A204.1 (cell line): Measurements from ENCODE around the gene PRR18.

ENCODE experiments used
- FAIRE-seq: peaks from 2 replicates; lab custom pipeline; 2012; peaks lifted over from hg19 to GRCh38; lab: Jason Lieb, UNC

Gene PRR18

GRCh38 chr6:166274739-166275370 lies 33.3 kb downstream of the PRR18 start:
- no peak for FAIRE-seq

DNA sequence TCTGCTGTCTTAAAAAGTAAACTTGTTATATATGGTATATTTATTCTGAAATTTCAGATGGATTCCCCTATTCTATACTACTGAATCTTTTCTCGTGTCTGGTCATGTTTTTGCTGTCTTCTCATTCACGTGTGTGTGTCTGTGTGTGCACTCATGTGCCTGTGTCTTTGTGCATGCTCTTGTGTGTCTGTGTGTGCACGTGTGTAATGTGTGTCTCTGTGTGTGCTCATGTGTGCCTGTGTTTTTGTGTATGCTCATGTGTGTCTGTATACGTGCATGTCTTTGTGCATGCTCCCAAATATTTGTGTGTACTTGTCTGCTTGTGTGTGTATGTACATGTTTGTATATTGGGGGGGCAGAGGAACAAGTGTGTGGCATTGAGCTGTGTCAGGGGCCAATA lies 34.0 kb downstream of the PRR18 start:
- FAIRE-seq = no peak

- no peak for FAIRE-seq
Measured at GRCh38 chr6:166271376-166271765, 36.8 kb downstream of the PRR18 start.

- no peak for FAIRE-seq
Measured at GRCh38 chr6:166270706-166271375, 37.4 kb downstream of the PRR18 start.

- FAIRE-seq = no peak
Measured at GRCh38 chr6:166269301-166270039, 38.7 kb downstream of the PRR18 start.

GRCh38 chr6:166268431-166268830 lies 39.8 kb downstream of the PRR18 start:
- FAIRE-seq = no peak

DNA sequence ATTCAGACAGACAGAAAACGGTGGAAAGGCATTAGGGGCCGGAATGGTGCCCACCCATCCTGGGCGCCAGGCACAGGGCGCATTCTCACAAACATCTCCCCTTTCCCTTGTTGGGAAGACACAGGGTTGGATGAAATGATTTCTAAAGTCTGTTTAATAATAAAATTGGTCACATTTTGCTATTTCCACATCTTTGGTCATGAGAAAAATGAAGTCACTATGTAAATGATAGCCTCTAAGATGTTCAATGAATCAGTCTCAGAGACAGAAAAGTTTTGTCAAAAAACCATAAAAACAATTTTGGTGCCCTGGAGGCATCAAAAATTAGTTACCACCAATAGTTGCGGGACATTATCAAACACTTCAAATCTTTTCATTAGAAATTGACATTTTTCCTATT lies 40.7 kb downstream of the PRR18 start:
- FAIRE-seq = no peak

DNA sequence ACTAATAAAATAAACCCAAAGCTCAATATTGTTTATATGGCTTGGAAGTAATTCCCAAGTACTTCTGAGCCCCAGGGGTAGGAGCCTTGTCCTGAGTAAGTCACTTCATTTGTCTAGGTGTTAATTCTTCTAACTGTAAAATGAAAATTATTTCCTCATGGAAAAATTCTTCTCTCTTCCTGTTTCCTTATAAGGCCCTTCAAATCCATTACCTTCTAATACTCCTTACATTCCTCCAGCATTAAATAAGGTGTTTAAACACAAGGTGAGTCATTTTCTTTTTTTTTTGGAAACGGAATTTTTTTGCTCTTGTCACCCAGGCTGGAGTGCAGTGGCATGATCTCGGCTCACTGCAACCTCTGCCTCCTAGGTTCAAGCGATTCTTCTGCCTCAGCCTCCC lies 41.9 kb downstream of the PRR18 start:
- FAIRE-seq = no peak

DNA sequence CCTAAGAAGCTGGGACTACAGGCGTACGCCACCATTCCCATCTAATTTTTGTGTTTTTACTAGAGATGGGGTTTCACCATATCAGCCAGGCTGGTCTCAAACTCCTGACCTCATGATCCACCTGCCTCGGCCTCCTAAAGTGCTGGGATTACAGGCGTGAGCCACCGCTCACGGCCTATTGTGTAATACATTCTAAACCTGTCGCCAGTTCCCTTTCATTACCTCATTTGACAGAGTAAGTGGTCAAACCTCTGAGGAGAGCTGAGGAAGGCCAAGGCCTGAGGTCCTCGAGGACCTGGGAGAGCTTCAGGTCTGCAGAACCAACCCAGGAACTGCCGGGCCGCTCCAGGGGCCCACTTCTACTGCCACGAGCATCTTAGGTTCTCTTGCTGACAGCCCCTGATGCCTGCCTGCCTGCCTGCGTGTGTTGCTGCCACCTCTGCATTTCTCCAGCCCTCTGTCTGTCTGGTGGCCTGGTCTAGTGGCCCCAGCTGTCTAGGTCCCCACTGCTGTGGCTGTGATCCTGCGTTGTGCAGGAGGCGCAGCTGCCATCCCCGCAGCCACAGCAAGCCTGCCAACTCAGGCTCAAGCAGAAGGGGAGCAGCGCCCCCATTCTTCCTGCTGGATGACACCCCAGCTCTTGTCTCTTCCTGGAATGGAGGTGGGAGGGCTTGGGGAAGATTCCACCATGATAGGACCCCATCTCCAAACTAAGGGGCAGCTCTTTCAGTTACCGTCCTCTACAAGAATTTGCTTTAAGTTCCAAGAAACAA lies 45.3 kb downstream of the PRR18 start:
- FAIRE-seq = no peak

DNA sequence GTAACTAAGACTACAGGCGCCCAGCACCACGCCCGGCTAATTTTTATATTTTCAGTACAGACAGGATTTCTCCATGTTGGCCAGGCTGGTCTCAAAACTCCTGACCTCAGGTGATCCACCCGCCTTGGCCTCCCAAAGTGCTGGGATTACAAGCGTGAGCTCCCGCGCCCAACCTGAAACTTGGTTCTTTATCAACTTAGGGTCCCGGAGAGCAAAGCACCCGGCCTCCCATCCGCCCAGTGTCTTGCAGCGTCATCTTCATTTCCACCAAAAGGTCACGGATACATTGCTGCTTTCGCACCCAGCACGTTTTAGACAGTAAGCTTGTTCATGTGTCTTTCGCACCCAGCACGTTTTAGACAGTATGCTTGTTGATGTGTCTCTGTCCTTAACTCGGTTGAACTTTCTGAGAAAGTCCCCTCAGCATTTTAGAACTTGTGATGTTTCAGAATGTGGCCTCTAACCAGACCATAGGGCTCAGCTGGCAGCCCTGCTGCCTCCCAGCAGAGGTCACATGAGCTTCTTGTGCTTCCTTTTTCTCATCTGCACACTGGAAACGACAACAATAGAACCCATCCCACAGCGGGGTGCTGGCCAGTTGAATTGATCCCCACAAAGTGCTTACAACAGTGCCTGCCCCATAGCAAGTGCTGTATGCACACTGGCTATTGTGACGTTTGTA lies 48.8 kb downstream of the PRR18 start:
- FAIRE-seq = no peak

GRCh38 chr6:166258854-166259276 lies 49.3 kb downstream of the PRR18 start:
- no peak for FAIRE-seq

GRCh38 chr6:166257911-166258318 lies 50.3 kb downstream of the PRR18 start:
- no peak for FAIRE-seq
